DMS153 (cell line): ENCODE data around the gene HOXA6.

Experiments
- DNase-seq: peaks from one replicate; lab custom pipeline; 2025; lab: John Stamatoyannopoulos, UW

Gene HOXA6

GRCh38 chr7:27095897-27096767 lies 51.4 kb downstream of the HOXA6 start, which contains the start of gene HOXA1:
Gene HOXA1 (minus strand): TSS chr7:27096000. CDS start chr7:27095912, 88 bp downstream.
- DNase-seq, result peak; percentile 85
